ENCODE data around the gene ACVR1B.

ACVR1B gene

DNA sequence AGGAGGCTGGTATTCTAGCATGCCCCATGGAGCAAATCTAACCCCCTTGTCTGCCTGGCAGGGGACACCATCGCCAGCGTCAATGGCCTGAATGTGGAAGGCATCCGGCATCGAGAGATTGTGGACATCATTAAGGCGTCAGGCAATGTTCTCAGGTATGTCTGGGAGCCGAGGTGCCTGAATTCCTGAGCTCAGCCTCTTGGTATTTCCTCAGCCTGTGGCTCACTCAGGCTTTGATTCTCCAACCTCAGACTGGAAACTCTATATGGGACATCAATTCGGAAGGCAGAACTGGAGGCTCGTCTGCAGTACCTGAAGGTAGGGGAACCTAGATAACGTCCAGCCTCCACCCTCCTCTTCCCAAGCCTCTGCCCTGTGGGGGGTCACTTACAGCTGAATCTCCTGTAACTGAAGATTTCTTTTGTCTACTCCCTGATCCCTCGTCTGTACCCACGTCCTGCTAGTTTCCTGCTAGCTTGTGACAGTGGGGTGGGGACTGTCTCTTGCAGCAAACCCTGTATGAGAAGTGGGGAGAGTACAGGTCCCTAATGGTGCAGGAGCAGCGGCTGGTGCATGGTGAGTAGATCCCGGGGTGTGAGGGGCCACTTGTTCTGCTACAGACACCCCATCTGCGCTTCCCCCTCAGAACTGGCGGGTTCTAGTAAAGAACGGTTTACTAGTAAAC lies 62.3 kb downstream of the ACVR1B start:
- H3K27ac ChIP-seq = no peak overlapping the region

DNA sequence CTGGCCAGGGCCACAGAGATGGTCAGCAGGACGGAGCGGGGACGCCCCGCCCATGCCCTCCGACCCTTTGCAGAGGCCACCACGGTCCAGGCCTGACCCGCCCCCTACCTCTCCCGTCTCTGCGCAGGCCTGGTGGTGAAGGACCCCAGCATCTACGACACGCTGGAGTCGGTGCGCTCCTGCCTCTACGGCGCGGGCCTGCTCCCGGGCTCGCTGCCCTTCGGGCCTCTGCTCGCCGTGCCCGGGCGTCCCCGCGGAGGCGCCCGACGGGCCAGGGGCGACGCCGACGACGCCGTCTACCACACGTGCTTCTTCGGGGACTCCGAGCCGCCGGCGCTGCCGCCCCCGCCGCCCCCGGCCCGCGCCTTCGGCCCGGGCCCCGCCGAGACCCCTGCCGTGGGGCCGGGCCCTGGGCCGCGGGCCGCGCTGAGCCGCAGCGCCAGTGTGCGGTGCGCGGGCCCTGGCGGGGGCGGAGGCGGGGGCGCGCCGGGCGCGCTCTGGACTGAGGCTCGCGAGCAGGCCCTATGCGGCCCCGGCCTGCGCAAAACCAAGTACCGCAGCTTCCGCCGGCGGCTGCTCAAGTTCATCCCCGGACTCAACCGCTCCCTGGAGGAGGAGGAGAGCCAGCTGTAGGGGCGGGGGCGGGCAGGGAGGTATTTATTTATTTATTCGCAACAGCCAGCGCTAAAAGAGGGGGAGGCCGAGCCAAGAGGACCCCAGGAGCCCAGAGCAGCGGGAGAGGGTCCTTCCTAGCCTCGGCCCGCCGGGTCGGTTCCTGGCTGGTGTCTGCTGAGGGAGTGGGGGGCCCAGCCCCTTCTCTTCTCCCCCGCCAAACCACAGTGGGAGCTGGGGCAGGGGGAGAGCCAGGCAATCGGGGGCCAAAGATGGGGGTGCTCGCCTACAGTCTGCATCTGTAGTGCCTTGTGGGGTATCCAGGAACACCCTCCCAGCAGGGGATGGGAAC lies 63.4 kb downstream of the ACVR1B start:
- Histone ChIP-seq H3K4me3 (ENCODE audit: low read depth in 1 of 2, low read length in 1 of 2) (no peak overlapping the region), H3K27ac (no peak overlapping the region), H3K4me1 (ENCODE audit: control insufficient read depth in 1 of 2, insufficient read depth in 1 of 2, low read depth in 1 of 2, low read length in 1 of 2) (no peaks in the 10 kb centered on the region), H3K9me3 (no peaks in the 10 kb centered on the region), H3K36me3 (no peaks in the 10 kb centered on the region), H3K27me3 (peaks cover 17% of the 10 kb centered on the region)
- TF ChIP-seq, protein P1, sequence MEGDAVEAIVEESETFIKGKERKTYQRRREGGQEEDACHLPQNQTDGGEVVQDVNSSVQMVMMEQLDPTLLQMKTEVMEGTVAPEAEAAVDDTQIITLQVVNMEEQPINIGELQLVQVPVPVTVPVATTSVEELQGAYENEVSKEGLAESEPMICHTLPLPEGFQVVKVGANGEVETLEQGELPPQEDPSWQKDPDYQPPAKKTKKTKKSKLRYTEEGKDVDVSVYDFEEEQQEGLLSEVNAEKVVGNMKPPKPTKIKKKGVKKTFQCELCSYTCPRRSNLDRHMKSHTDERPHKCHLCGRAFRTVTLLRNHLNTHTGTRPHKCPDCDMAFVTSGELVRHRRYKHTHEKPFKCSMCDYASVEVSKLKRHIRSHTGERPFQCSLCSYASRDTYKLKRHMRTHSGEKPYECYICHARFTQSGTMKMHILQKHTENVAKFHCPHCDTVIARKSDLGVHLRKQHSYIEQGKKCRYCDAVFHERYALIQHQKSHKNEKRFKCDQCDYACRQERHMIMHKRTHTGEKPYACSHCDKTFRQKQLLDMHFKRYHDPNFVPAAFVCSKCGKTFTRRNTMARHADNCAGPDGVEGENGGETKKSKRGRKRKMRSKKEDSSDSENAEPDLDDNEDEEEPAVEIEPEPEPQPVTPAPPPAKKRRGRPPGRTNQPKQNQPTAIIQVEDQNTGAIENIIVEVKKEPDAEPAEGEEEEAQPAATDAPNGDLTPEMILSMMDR (IDR thresholded peaks at IDR 0.05) = no peak

More for the DNA sequence above, 62.3 kb downstream of the ACVR1B start:
- TF ChIP-seq, protein P1 (IDR thresholded peaks at IDR 0.05) = no peak
- Histone ChIP-seq H3K27me3 (peaks cover 26% of the 10 kb centered on the region), H3K9me3 (no peaks in the 10 kb centered on the region), H3K4me1 (ENCODE audit: control insufficient read depth in 1 of 2, insufficient read depth in 1 of 2, low read depth in 1 of 2, low read length in 1 of 2) (no peaks in the 10 kb centered on the region), H3K4me3 (ENCODE audit: low read depth in 1 of 2, low read length in 1 of 2) (no peak overlapping the region), H3K36me3 (no peaks in the 10 kb centered on the region)

DNA sequence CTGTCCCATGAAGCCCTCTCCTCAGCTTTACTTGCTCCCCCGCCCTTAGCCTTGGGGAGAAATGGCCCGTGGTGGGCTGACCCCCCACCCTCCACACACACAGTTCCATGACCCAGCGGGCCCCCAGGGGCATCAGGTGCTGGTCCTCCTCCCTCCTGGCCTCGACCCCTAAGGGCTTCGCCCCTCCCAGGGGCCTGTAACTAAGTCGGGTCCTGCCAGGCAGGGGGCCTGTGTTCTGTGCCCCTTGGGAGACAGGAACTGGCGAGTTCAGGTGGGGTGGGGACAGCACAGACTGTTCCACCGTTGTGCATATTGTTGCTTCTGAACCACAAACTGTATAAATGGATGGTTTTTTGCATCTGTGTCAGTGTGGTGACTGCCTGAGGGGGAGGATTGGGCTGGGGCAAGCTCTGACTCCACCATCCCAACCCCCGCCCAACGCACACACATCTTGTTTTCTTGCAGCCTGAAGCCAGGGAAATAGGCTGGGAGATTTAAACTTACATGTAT lies 64.1 kb downstream of the ACVR1B start:
- Histone ChIP-seq H3K36me3 (no peaks in the 10 kb centered on the region), H3K4me1 (ENCODE audit: control insufficient read depth in 1 of 2, insufficient read depth in 1 of 2, low read depth in 1 of 2, low read length in 1 of 2) (peaks cover under 1 to 2% of the 10 kb centered on the region in 2 experiments), H3K4me3 (ENCODE audit: low read depth in 1 of 2, low read length in 1 of 2) (no peak overlapping the region), H3K9me3 (no peaks in the 10 kb centered on the region), H3K27ac (no peak overlapping the region), H3K27me3 (peaks cover 17% of the 10 kb centered on the region)
- TF ChIP-seq, protein P1 (IDR thresholded peaks at IDR 0.05) = no peak

DNA sequence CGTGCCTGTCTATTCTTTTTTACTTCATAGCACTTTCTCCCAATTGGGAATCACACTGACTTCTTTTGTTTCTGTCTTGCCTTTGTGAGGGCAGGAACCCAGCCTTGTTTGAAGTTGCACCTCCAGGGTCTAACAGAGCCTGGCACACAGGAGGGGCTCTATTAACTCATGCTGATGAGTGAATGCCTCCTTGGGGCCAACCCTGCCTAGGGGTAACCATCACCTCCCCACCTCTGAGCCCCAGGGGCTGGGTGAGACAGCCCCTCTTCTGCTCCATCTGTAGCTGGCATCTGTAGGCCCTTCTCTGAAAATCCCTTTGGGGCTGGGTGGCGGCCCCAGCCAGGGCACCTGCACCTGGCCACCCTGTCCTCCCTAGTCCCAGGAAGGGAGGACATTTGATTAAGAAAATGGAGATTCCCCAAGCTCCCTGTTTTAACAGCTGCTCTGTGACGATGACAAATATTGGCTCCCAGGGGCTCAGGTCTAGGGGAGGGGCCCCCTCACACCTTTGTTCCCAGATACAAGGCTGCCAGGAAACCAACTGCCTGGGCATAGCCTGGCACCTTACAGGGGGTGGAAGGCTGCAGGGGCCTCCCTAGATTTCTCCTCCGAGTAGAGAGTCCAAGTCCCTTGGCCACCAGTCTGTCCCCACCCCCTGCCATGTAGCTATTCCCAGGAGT lies 67.1 kb downstream of the ACVR1B start:
- Histone ChIP-seq H3K9me3 (no peaks in the 10 kb centered on the region), H3K27me3 (peaks cover 39% of the 10 kb centered on the region), H3K4me3 (ENCODE audit: low read depth in 1 of 2, low read length in 1 of 2) (no peak overlapping the region), H3K36me3 (no peaks in the 10 kb centered on the region), H3K4me1 (ENCODE audit: control insufficient read depth in 1 of 2, insufficient read depth in 1 of 2, low read depth in 1 of 2, low read length in 1 of 2) (peaks cover 14% of the 10 kb centered on the region in 2 experiments), H3K27ac (no peak overlapping the region)
- TF ChIP-seq, protein P1 (IDR thresholded peaks at IDR 0.05) = no peak

DNA sequence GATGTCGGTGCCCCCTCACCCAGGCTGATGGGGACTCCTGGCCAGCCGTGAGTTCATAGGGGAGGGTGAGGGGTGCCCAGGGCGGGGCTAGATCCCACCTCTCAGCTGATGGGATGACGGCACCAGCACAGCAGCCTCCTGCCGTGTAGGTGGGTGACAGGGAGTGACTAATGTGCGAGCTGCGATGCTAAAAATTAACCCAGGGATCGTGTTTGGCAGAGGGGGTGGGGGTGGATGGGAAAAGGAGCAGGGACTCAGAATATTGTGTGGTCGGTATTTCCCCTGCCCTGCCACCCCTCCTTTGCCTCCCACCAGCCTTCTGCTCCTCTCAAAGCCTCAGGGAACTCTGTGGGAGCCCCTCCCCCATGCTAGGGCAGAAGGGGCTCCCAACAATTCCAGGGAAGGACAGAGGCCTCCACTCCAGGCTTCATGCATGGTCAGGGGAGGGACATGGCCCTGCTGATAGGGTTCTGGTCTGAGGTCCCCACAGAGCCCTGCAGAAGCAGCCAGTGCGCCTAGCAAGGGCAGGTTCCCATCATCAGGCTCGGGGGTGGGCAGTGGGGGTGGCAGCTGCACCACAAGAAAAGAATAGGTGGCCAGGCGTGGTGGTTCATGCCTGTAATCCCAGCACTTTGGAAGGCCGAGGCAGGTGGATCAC lies 67.7 kb downstream of the ACVR1B start:
- Histone ChIP-seq H3K9me3 (no peaks in the 10 kb centered on the region), H3K27ac (no peak overlapping the region), H3K27me3 (peaks cover 39% of the 10 kb centered on the region), H3K4me3 (ENCODE audit: low read depth in 1 of 2, low read length in 1 of 2) (no peak overlapping the region), H3K36me3 (no peaks in the 10 kb centered on the region), H3K4me1 (ENCODE audit: control insufficient read depth in 1 of 2, insufficient read depth in 1 of 2, low read depth in 1 of 2, low read length in 1 of 2) (peaks cover 20 to 21% of the 10 kb centered on the region in 2 experiments)
- TF ChIP-seq, protein P1 (IDR thresholded peaks at IDR 0.05) = no peak

Data from neutrophil (primary cell).